Mucosa of descending colon (tissue), 3 donors: ENCODE measurements around the gene TRERF1. TPM values are rescaled to one million over a fixed set of nuclear protein-coding genes. Genes with fewer than 3 reads are reported as not detected.

Source experiments
- ATAC-seq: fragments of 200-7000 bp; cut with Tn5 transposase; one replicate; pipeline ENCODE4 v1.9.1; 2020; ENCODE audit warnings: mild to moderate bottlenecking, moderate library complexity
- DNase-seq, 3 donors: peaks; one replicate each; pipeline ENCODE4 v3.0.0-alpha.2; 2020
- H3K36me3 ChIP-seq: fragments of 200-600 bp; one replicate; pipeline ENCODE4 v1.8.0; 2021; ENCODE audit warnings: low read depth, mild to moderate bottlenecking
- H3K4me1 ChIP-seq: fragments of 200-600 bp; one replicate; pipeline ENCODE4 v1.8.0; 2021; ENCODE audit warnings: low read depth, mild to moderate bottlenecking
- H3K4me3 ChIP-seq: fragments of 200-600 bp; one replicate; pipeline ENCODE4 v1.8.0; 2021; ENCODE audit warnings: mild to moderate bottlenecking
- H3K9me3 ChIP-seq: fragments of 200-600 bp; one replicate; pipeline ENCODE4 v1.8.0; 2021; ENCODE audit warnings: mild to moderate bottlenecking
- CTCF ChIP-seq: fragments of 200-600 bp; IDR thresholded peaks from one replicate; pipeline ENCODE4 v1.8.0; 2022; ENCODE audit warnings: antibody characterized with exemption, mild to moderate bottlenecking
- intact Hi-C, 2 donors: fragments of 100-400 bp; cut with DNase I in 1 of 2; cut with micrococcal nuclease in 1 of 2; formaldehyde crosslinking; loops; one replicate each; pipeline versions ENCODE4 v1.11.0 to v1.11.1; 2022; cut with DNase I, micrococcal nuclease
- total RNA-seq, 3 donors: library from RNA; stranded (reverse); fragmentation: NEBNext Ultra II Directional in 2 of 3; extraction: Animal tissue kit (Norgen Biotek cat#: 25700) in 2 of 3; gene quantifications; one replicate each; pipeline versions ENCODE4 v1.2.1 to v1.2.4, GENCODE V29; 2021 to 2023
- donor health status: DM: no; HTN: no; CAD: no; lungs with moderate emphysema.
- donor health status: DM: no; HTN: no; CAD: no.
- donor health status: DM: no; HTN: yes; CAD: no.

Gene TRERF1
- total RNA-seq, 3 donors from 2014 or later, result 2.8 to 11.2 (median 3.8) TPM

GRCh38 chr6:42433409-42433808 lies 18.3 kb downstream of the TRERF1 start:
- Histone ChIP-seq H3K4me3 (no peak overlapping the region), H3K9me3 (no peaks in the 10 kb centered on the region), H3K36me3 (no peaks in the 10 kb centered on the region), H3K4me1 (peaks cover 12% of the 10 kb centered on the region)
- ATAC-seq (no peak), DNase-seq (no peak)
- intact Hi-C loops, result no loop called here
- no peak for TF ChIP-seq CTCF

GRCh38 chr6:42431877-42432276 lies 19.8 kb downstream of the TRERF1 start:
- Histone ChIP-seq H3K36me3 (no peaks in the 10 kb centered on the region), H3K4me1 (peaks cover 16% of the 10 kb centered on the region), H3K9me3 (no peaks in the 10 kb centered on the region), H3K4me3 (no peak overlapping the region)
- intact Hi-C loops, result no loop called here
- ATAC-seq, result no peak
- no peak for TF ChIP-seq CTCF
- DNase-seq, result no peak

GRCh38 chr6:42431356-42431755 lies 20.4 kb downstream of the TRERF1 start:
- DNase-seq (no peak), ATAC-seq (no peak)
- no peak overlapping the region for H3K4me3 ChIP-seq
- intact Hi-C loops, result no loop called here
- H3K4me1 ChIP-seq, result peaks cover 16% of the 10 kb centered on the region
- no peaks in the 10 kb centered on the region for H3K9me3 ChIP-seq
- H3K36me3 ChIP-seq, result no peaks in the 10 kb centered on the region
- TF ChIP-seq CTCF, result no peak

- peaks cover 16% of the 10 kb centered on the region for H3K4me1 ChIP-seq
- no peaks in the 10 kb centered on the region for H3K9me3 ChIP-seq
- intact Hi-C loops, result no loop called here
- TF ChIP-seq CTCF, result no peak
- DNase-seq (no peak), ATAC-seq (no peak)
- no peak overlapping the region for H3K4me3 ChIP-seq
- no peaks in the 10 kb centered on the region for H3K36me3 ChIP-seq
Measured at GRCh38 chr6:42429836-42430235, 21.9 kb downstream of the TRERF1 start.

GRCh38 chr6:42429042-42429585 lies 22.6 kb downstream of the TRERF1 start:
- Histone ChIP-seq H3K36me3 (no peaks in the 10 kb centered on the region), H3K4me3 (no peak overlapping the region), H3K4me1 (peaks cover 16% of the 10 kb centered on the region), H3K9me3 (no peaks in the 10 kb centered on the region)
- intact Hi-C loops, result no loop called here
- DNase-seq (no peak), ATAC-seq (no peak)
- no peak for TF ChIP-seq CTCF
